C4-2B (cell line): ENCODE measurements around the gene KCNH2.

ENCODE experiments used
- H3K27ac ChIP-seq: fragments of 450-650 bp; 2 replicates; pipeline ENCODE4 v1.5.1; 2017
- ZFX ChIP-seq: fragments of 450-650 bp; IDR thresholded peaks from 2 replicates; pipeline ENCODE4 v1.6.1; 2017
- TF ChIP-seq, protein P1 (sequence below): fragments of 450-650 bp; conservative IDR thresholded peaks from 2 replicates; pipeline ENCODE4 v1.5.1; 2017; ENCODE audit warnings: mild to moderate bottlenecking

KCNH2 gene

DNA sequence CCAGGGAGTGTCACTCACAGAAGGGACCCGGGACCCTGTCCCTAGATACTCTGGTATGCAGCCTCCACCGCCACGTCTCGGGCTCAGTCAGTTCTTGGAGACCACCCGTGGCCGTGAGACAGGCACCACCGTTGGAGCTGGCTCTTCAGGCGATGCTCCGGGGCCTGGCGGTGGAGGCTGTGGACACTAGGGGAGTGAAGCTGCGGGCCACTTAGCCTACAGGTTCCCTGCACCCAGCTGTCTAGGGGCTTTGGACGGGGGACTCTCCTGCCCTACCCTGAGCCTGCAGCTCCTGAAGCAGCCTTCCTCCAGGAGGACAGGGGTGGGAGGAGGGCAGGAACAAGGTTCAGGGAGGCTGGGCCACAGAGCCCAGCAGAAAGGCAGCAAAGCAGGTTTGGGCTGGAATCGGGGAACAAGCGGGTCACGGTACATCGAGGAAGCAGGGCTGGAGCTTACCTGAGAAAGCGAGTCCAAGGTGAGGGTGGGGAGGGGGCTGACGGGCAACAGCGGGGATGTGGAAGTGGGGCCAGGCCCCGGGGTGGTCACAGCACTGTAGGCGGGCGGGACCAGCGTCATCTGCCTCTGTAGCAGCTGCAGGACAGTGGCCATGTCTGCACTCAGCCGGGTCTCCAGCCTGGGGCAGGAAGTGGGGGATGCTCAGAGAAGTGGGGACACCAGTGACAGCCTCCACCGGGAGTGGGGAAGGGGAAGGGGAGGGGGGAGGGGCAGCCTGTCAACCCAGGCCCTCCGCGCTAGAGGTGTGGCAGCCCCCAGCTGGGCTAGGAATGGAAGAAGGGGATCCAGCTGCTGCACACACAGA is 31.5 kb downstream of the KCNH2 start:
- TF ChIP-seq, protein P1, sequence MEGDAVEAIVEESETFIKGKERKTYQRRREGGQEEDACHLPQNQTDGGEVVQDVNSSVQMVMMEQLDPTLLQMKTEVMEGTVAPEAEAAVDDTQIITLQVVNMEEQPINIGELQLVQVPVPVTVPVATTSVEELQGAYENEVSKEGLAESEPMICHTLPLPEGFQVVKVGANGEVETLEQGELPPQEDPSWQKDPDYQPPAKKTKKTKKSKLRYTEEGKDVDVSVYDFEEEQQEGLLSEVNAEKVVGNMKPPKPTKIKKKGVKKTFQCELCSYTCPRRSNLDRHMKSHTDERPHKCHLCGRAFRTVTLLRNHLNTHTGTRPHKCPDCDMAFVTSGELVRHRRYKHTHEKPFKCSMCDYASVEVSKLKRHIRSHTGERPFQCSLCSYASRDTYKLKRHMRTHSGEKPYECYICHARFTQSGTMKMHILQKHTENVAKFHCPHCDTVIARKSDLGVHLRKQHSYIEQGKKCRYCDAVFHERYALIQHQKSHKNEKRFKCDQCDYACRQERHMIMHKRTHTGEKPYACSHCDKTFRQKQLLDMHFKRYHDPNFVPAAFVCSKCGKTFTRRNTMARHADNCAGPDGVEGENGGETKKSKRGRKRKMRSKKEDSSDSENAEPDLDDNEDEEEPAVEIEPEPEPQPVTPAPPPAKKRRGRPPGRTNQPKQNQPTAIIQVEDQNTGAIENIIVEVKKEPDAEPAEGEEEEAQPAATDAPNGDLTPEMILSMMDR = no peak
- TF ChIP-seq ZFX = no peak
- H3K27ac ChIP-seq = no peak overlapping the region

GRCh38 chr7:150945853-150946420 is 32.2 kb downstream of the KCNH2 start:
- TF ChIP-seq, protein P1 = no peak
- TF ChIP-seq ZFX = no peak

GRCh38 chr7:150945171-150945852 is 32.8 kb downstream of the KCNH2 start:
- TF ChIP-seq ZFX = no peak
- TF ChIP-seq, protein P1 = no peak
- no peak overlapping the region for H3K27ac ChIP-seq

More at GRCh38 chr7:150945853-150946420, 32.2 kb downstream of the KCNH2 start:
- no peak overlapping the region for H3K27ac ChIP-seq

DNA sequence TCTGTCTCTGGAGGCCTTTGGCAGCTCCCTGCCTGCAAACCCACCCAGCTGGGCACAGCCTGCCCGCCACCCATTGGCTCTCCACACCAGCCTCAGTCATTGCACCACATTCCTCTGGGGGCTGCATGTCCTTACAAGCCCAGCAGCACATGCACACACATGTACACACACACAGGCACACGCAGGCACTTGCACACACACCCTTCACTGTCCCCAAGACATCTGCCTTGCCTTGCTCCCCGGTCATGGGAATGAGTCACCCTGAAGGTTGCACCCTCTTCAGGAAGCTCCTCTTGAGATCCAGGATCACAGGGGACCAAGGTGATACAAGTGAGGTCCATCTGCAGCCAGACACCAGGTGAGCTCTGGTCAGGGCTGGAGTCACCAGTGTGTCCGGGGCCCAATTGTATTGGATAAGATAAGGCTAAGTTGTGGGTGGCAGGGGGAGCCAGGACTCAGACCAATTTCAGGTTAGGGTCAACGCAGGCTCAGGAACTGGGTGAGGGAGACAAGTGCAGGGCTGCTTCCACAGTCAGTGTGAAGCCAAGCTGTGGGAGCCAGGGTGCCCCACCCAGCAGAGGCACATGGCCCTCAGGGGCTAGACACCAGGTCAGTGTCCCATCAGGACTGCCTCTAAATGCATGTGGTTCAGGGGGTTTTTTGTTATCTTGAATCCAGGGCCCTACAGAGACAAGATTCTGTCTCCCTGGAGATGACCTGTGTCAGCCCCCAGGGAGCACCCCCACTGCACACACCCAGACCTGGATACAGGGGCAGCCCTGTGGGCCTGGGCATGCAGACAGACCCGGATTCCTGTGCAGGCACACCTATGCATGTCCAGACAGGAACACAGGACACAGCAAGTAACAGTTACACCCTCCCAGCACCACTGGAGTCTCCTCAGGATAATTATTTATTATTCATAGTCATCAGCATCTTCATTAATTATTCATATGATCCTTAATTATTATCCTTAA is 33.8 kb downstream of the KCNH2 start:
- TF ChIP-seq ZFX = no peak
- TF ChIP-seq, protein P1 = no peak
- no peak overlapping the region for H3K27ac ChIP-seq

- TF ChIP-seq ZFX = no peak
Measured at GRCh38 chr7:150943453-150943814, 34.7 kb downstream of the KCNH2 start.

DNA sequence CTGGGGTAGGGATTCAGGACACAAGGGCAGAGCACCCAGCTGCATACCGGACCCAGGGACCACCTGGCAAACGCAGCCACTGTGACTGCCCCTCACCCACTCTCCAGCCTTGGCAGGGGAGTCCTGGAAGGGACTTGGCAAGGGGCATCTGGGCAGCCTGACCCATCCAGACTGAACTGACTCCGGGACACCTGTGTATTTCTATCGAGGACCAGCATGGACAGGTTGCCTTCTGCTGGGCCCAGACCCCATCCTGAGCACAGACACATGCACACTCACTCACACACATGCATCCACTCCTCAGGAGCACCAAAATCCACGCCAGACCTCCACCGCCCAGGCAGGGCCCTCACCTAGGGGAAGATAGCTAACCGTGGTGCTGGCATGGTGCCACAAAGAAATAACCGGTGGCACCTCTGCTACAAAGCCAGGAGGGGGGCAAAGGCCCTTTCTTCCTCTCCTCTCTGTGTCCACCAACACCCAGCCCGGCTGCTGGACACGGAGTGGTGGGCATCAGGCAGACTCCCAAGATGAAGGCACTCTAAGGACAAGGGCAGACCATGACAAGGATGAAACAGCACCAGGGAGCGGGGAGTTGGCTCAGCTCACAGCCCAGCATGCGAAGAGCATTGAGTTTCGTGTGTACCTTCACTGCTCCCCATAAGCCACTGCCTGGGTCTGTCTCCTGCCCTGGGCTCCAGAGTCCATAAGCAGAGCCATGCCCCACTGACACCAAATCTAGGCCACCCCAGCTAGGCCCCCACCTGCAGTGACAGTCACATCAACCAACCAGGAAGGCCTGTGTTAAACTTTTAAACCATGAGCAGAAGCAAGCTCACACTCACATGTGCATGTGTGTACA is 35.3 kb downstream of the KCNH2 start:
- H3K27ac ChIP-seq = no peak overlapping the region
- TF ChIP-seq, protein P1 = no peak
- no peak for TF ChIP-seq ZFX

More at GRCh38 chr7:150943453-150943814, 34.7 kb downstream of the KCNH2 start:
- no peak overlapping the region for H3K27ac ChIP-seq
